Measurements from ENCODE around the gene TCF25.
A peak's percentile ranks its signal among the peaks of the same experiment; 100 is the strongest.

The TCF25 gene

GRCh38 chr16:89954462-89954861, 81.1 kb downstream of the TCF25 start:
- H3K27ac Mint-ChIP-seq: no peak overlapping the region

GRCh38 chr16:89955001-89955685, 81.8 kb downstream of the TCF25 start:
- H3K36me3 Mint-ChIP-seq (ENCODE audit: low read depth): peaks cover 26% of the 10 kb centered on the region
- H3K9me3 Mint-ChIP-seq: no peaks in the 10 kb centered on the region
- H3K4me3 Mint-ChIP-seq: no peak overlapping the region
- H3K27me3 Mint-ChIP-seq (ENCODE audit: low read depth, poor library complexity): no peaks in the 10 kb centered on the region
- TF ChIP-seq CTCF (IDR thresholded peaks at IDR 0.05): no peak
- no peak overlapping the region for H3K27ac Mint-ChIP-seq
- DNase-seq: no peak
- H3K4me1 Mint-ChIP-seq: peaks cover 15% of the 10 kb centered on the region

More at GRCh38 chr16:89954462-89954861, 81.1 kb downstream of the TCF25 start:
- no peak for TF ChIP-seq CTCF (IDR thresholded peaks at IDR 0.05)
- peaks cover 21% of the 10 kb centered on the region for H3K36me3 Mint-ChIP-seq (ENCODE audit: low read depth)
- no peak overlapping the region for H3K4me3 Mint-ChIP-seq
- peaks cover 3% of the 10 kb centered on the region for H3K27me3 Mint-ChIP-seq (ENCODE audit: low read depth, poor library complexity)
- no peak for DNase-seq
- peaks cover 22% of the 10 kb centered on the region for H3K4me1 Mint-ChIP-seq
- no peaks in the 10 kb centered on the region for H3K9me3 Mint-ChIP-seq

- no peak for TF ChIP-seq CTCF (IDR thresholded peaks at IDR 0.05)
- Mint-ChIP-seq H3K9me3 (no peaks in the 10 kb centered on the region), H3K27ac (no peak overlapping the region), H3K27me3 (ENCODE audit: low read depth, poor library complexity) (no peaks in the 10 kb centered on the region), H3K36me3 (ENCODE audit: low read depth) (peaks cover 31% of the 10 kb centered on the region), H3K4me1 (peaks cover 11% of the 10 kb centered on the region), H3K4me3 (no peak overlapping the region)
- no peak for DNase-seq
These were observed 83.3 kb downstream of the TCF25 start for GRCh38 chr16:89956505-89957215.

- no peak overlapping the region for H3K4me3 Mint-ChIP-seq
- no peaks in the 10 kb centered on the region for H3K27me3 Mint-ChIP-seq (ENCODE audit: low read depth, poor library complexity)
- H3K36me3 Mint-ChIP-seq (ENCODE audit: low read depth): peaks cover 31% of the 10 kb centered on the region
- no peaks in the 10 kb centered on the region for H3K9me3 Mint-ChIP-seq
- no peak overlapping the region for H3K27ac Mint-ChIP-seq
- TF ChIP-seq CTCF (IDR thresholded peaks at IDR 0.05): no peak
- no peak for DNase-seq
- H3K4me1 Mint-ChIP-seq: peaks cover 7% of the 10 kb centered on the region
These were observed 83.9 kb downstream of the TCF25 start for GRCh38 chr16:89957216-89957785.

- H3K9me3 Mint-ChIP-seq: no peaks in the 10 kb centered on the region
- peaks cover 6% of the 10 kb centered on the region for H3K4me1 Mint-ChIP-seq
- peaks cover 3% of the 10 kb centered on the region for H3K27me3 Mint-ChIP-seq (ENCODE audit: low read depth, poor library complexity)
- H3K36me3 Mint-ChIP-seq (ENCODE audit: low read depth): peaks cover 31% of the 10 kb centered on the region
- H3K4me3 Mint-ChIP-seq: no peak overlapping the region
- H3K27ac Mint-ChIP-seq: peak overlapping the region; percentile 71
- peak; percentile 48 for DNase-seq
- TF ChIP-seq CTCF (IDR thresholded peaks at IDR 0.05): no peak
These were observed 84.7 kb downstream of the TCF25 start for GRCh38 chr16:89958068-89958467.

Measured in nephron progenitor cell (in vitro differentiated cells).